Skeletal muscle satellite cell (primary cell): Measurements from ENCODE around the gene BAIAP2.

Experiments used
- H3K27me3 ChIP-seq: 2 replicates; pipeline ENCODE4 v1.7.0; 2013; ENCODE audit warnings: low read length; ENCODE audit not compliant: control insufficient read depth, insufficient read depth
- H3K36me3 ChIP-seq: 2 replicates; pipeline ENCODE4 v1.7.0; 2013; ENCODE audit warnings: mild to moderate bottlenecking, control low read depth, low read length; ENCODE audit not compliant: insufficient read depth
- H3K4me1 ChIP-seq: 2 replicates; pipeline ENCODE4 v1.7.0; 2013; ENCODE audit warnings: low read length; ENCODE audit not compliant: control insufficient read depth, insufficient read depth
- H3K4me2 ChIP-seq: 2 replicates; pipeline ENCODE4 v1.7.0; 2013; ENCODE audit warnings: mild to moderate bottlenecking, low read length
- H3K4me3 ChIP-seq: 2 replicates; pipeline ENCODE4 v1.7.0; 2013; ENCODE audit warnings: low read length
- H3K9ac ChIP-seq: 2 replicates; pipeline ENCODE4 v1.7.0; 2013; ENCODE audit warnings: mild to moderate bottlenecking, low read depth, low read length, moderate library complexity
- H3K9me3 ChIP-seq: replicated peaks from 2 replicates; pipeline ENCODE4 v1.7.0; 2013; ENCODE audit warnings: mild to moderate bottlenecking, control low read depth, low read length

Gene BAIAP2

DNA sequence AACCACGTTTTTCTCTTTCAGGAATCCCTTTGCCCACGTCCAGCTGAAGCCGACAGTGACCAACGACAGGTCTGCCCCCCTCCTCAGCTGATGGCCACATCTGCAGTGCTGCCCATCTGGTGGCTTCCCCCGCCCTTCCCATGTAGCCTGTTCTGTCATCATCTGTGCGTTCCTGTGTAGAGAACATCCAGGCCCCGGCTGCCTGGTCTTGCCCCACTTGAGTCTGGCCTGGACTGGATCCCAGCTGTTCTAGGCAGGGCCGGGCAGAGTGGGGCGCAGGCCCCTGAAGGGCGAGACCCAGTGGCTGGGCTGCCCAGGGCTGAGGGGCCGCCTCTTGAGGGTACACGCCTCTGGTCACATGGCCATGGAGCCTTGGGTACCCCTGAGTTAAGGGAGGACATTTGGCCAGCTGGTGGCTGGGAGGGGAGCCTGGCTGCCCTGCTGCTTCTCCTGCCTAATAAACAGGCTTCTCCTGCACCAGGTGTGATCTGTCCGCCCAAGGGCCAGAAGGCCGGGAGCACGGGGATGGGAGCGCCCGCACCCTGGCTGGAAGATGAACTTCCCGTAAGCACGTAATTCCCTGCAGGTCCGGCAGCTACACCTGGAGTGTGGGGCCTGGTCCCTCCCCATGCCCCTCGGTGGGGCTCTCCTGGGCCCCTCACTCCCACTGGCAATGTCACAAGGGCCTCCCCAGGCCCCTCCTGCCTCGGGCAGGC lies 81.0 kb downstream of the BAIAP2 start:
- H3K27me3 ChIP-seq = no peaks in the 10 kb centered on the region
- no peak overlapping the region for H3K4me3 ChIP-seq
- H3K4me1 ChIP-seq = no peaks in the 10 kb centered on the region
- no peak overlapping the region for H3K4me2 ChIP-seq
- H3K9ac ChIP-seq = no peak overlapping the region
- H3K36me3 ChIP-seq = peaks cover 5% of the 10 kb centered on the region
- no peaks in the 10 kb centered on the region for H3K9me3 ChIP-seq

GRCh38 chr17:81116704-81117103 lies 81.8 kb downstream of the BAIAP2 start:
- Histone ChIP-seq H3K4me2 (no peak overlapping the region), H3K27me3 (no peaks in the 10 kb centered on the region), H3K4me3 (no peak overlapping the region), H3K9me3 (no peaks in the 10 kb centered on the region), H3K9ac (no peak overlapping the region), H3K36me3 (peaks cover 5% of the 10 kb centered on the region), H3K4me1 (no peaks in the 10 kb centered on the region)

DNA sequence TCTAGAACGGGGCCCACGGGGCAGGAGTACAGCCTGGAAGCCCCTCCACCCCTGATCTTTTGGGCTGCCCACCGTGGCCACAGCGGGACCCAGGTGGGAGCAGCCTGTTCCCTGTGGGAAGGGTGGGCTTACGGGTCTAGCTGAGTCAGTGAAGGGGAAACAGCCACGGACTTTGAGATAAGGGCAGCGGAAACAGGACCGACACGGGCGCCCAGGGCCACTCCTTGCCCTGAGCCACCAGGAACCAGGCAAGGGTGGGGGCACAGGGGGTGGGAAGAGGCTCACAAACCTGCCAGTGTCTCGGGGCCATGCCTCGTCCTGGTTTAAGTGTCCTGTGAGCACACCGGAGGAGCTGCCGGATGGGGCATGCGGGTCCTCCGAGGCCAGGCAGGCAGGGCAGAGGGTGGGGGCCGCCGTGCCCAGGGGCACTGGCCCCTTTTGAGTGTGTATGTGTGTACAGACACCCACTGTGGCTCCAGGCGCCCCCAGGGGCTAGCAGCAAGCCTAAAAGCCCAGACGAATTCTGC lies 82.8 kb downstream of the BAIAP2 start:
- no peak overlapping the region for H3K4me3 ChIP-seq
- no peak overlapping the region for H3K4me2 ChIP-seq
- no peaks in the 10 kb centered on the region for H3K27me3 ChIP-seq
- no peaks in the 10 kb centered on the region for H3K4me1 ChIP-seq
- no peaks in the 10 kb centered on the region for H3K9me3 ChIP-seq
- no peaks in the 10 kb centered on the region for H3K36me3 ChIP-seq
- H3K9ac ChIP-seq = no peak overlapping the region

DNA sequence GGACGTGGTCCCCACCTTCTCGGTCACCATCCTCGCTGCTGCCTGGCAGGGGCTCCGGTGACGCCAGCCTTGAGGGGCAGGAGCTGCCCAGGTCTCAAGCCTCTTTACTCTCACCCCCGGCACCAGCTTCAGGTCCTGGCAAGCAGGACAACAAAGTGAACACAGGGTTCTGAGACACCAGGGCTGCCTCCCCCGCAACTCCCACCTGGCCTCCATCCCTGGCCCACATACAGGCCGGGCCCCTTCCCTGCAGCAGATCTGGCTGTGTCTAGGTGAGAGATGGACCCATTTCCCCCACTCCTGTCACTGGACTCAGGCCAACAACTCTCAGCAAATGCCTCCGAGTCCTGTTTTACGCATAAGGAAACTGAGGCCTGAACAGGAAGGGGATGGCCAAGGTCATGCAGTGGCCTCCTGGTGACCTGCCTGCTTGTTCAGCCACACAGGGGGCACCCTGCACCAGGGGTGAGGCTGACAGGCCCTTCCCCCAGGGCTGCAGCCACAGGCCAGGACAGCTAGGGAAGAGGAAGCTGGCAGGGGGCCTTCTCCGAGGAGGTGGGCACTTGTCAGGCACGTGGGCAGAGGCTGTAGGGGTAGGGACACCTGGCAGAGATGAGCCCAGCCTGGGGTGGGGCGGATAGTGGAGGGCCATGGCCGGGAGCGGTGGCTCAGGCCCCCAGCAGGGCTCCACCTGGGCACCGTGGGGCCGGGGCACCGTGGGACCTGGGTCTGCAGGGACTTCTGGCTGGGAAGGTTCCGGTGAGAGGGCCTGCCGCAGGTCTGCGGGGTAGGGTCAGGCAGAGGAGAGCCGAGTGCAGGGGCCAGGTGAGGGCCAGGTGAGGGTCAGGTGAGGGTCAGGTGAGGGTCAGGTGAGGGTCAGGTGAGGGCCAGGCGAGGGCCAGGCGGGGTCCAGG lies 83.6 kb downstream of the BAIAP2 start:
- H3K4me1 ChIP-seq = no peaks in the 10 kb centered on the region
- no peak overlapping the region for H3K4me2 ChIP-seq
- H3K4me3 ChIP-seq = no peak overlapping the region
- H3K36me3 ChIP-seq = no peaks in the 10 kb centered on the region
- H3K9me3 ChIP-seq = no peaks in the 10 kb centered on the region
- H3K9ac ChIP-seq = no peak overlapping the region
- H3K27me3 ChIP-seq = no peaks in the 10 kb centered on the region

DNA sequence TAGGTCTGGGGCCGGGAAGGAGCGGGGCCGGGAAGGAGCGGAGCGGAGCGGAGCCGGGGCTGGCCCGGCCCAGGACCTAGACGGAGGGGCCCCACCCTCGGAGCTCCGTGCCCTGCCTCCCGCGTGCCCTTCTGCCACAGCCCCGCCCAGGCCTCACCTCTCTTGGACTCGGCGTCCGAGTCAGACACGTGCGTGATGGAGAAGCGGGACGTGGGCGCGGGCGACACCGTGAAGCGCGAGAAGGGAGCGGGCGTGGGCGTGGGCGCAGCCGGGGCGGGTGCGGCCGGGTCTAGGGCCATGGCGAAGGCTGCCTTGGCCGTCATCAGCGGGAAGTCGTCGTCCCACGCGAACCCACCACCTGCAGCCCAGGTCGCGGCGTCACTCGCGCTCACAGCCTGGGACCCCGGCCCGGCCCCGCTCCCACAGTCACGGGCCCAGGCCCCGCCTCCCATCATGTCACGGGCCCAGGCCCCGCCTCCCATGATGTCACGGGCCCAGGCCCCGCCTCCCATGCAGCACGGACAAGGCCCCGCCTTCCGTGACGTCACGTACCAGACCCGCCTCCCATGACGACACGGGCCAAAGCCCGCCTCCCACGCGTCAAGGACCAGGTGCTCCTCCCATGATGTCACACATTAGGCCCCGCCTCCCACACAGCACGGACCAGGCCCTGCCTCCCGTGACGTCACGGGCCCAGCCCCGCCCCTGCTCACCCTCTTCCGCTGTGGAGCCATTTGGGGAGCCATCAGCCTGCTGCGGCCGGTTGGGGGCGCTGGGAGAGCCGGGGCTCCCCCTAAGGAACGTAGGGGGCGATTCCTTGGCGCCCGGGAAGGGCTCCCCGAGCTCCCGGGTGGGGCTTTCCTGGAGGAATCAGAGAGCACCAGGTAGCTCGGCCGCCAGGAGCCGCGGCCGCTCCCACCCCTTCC lies 84.5 kb downstream of the BAIAP2 start:
- H3K9me3 ChIP-seq = no peaks in the 10 kb centered on the region
- H3K36me3 ChIP-seq = no peaks in the 10 kb centered on the region
- H3K9ac ChIP-seq = no peak overlapping the region
- H3K4me1 ChIP-seq = no peaks in the 10 kb centered on the region
- no peak overlapping the region for H3K4me3 ChIP-seq
- H3K27me3 ChIP-seq = no peaks in the 10 kb centered on the region
- no peak overlapping the region for H3K4me2 ChIP-seq

GRCh38 chr17:81120149-81120484 lies 85.2 kb downstream of the BAIAP2 start:
- no peak overlapping the region for H3K9ac ChIP-seq
- no peaks in the 10 kb centered on the region for H3K27me3 ChIP-seq
- no peaks in the 10 kb centered on the region for H3K36me3 ChIP-seq
- no peaks in the 10 kb centered on the region for H3K4me1 ChIP-seq
- H3K4me2 ChIP-seq = no peak overlapping the region
- H3K4me3 ChIP-seq = no peak overlapping the region
- H3K9me3 ChIP-seq = no peaks in the 10 kb centered on the region

DNA sequence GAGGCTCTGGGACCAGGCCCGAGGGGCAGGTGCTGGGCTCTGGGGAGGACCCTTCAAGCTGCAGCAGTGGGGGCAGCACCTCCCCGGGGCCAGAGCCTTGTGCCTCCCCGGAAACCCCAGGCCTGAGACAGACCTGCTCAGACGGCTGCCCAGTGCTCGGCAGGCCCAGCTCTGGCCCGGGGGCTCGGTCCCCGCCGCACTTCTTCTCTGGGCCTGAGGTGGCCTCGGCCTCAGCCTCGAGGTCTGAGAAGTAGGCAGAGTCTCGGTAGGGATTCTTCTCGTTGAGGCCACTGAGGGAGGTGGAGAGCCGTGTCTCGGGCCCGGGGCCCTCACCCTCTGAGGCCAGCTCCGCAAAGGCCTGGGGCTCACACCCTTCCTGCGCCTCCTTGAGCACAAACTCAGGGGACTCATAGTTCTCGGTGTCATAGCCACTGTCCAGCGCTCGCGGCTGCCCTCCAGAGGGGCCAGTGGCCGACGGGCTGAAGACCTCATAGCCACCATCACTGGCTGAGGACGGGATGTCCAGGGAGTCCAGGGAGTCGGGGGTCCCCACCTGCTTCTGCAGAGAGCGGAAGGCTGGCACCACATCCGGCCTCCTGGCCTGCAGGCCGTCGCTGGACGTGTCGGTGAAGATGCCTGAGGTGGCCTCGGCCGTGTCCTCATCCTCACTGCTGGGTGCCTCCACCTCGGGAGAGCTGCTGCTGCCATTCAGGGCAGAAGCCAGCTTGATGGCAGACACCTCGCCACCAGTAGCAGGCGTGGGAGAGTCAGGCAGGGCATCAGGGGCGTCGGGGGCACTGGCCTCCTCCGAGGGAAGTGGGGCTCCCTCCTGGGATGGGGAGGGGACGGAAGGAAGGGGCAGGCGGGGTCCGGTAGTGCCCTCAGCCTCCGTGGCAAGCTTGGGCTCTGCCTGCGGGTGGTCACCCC lies 86.0 kb downstream of the BAIAP2 start:
- H3K9ac ChIP-seq = no peak overlapping the region
- no peaks in the 10 kb centered on the region for H3K36me3 ChIP-seq
- no peaks in the 10 kb centered on the region for H3K27me3 ChIP-seq
- peaks cover 7% of the 10 kb centered on the region for H3K4me1 ChIP-seq
- H3K4me3 ChIP-seq = no peak overlapping the region
- no peaks in the 10 kb centered on the region for H3K9me3 ChIP-seq
- H3K4me2 ChIP-seq = no peak overlapping the region

- Histone ChIP-seq H3K27me3 (no peaks in the 10 kb centered on the region), H3K36me3 (no peaks in the 10 kb centered on the region), H3K4me2 (no peak overlapping the region), H3K9me3 (no peaks in the 10 kb centered on the region), H3K4me1 (peaks cover 11% of the 10 kb centered on the region), H3K4me3 (no peak overlapping the region), H3K9ac (no peak overlapping the region)
These were observed 87.1 kb downstream of the BAIAP2 start for GRCh38 chr17:81121841-81122733.

DNA sequence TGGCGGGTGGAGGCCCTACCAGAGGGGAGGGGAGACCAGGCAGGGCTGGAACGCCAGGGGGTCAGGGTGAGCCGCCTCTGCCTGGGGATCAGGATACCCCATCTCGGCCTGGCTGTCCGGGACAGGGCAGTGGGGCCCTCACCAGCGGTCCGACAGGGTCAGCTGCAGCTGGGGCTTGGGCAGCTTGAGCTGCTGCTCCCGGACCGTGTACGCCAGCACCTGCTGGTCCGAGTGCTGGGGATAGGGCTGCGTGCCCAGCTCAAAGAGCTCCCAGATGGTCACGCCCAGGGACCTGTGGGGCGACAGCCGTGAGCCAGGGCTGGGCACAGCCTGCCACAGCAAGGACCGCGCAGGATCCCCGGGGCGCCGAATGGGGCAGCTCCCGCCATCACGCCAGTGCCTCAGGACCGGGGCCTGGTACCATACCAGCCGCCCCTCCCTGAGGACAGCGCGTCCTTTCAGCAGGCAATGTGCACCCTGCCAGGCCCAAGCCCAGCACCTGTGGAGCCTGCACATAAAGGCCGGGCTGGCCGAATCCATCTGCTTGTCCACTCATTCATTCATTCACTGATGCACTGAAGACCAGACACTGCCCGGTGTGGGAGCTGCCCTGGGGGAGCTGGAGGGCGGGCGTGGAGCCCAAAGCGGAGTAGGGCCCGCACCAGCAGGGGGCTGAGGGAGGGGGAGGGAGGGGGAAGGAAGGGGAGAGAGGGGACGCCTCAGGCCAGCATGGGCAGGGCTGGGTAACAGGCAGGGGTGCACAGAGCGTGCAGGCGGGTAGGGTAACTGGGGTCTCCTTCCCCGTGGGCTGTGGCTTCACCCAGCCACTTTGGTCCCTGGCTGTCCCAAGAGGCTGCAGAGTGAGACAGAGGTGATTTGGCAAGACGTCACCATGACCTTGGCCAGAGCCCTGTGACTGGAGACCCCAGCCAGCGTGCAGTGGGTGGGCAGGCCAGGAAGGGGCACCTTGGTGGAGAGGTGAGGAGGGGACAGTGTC lies 88.4 kb downstream of the BAIAP2 start:
- no peaks in the 10 kb centered on the region for H3K27me3 ChIP-seq
- no peak overlapping the region for H3K4me3 ChIP-seq
- no peak overlapping the region for H3K4me2 ChIP-seq
- H3K9me3 ChIP-seq = no peaks in the 10 kb centered on the region
- no peaks in the 10 kb centered on the region for H3K36me3 ChIP-seq
- no peak overlapping the region for H3K9ac ChIP-seq
- peaks cover 11% of the 10 kb centered on the region for H3K4me1 ChIP-seq
